GM12878 (cell line): ENCODE measurements around the gene ADAM29. TPM values are rescaled to one million over a fixed set of nuclear protein-coding genes. Genes with fewer than 3 reads are reported as not detected.

Experiments
- ATAC-seq: fragments of 200-7000 bp; cut with Tn5 transposase; 3 replicates; pipeline ENCODE4 v1.9.1; 2020; ENCODE audit warnings: mild to moderate bottlenecking, moderate library complexity
- BruUV-seq: library from RNA; stranded (reverse); fragments of 400-500 nt; replicated peaks from 2 replicates; lab custom pipeline; 2021; lab: Mats Ljungman, UMichigan
- CTCF ChIA-PET: fragments of 300-600 bp; sonication (Branson Sonifier 250); formaldehyde crosslinking; extraction: SDS; loops from one replicate; lab custom pipeline; 2021; ENCODE audit warnings: inconsistent platforms; lab: Yijun Ruan, JAX
- POLR2A ChIA-PET: fragments of 350-600 bp; formaldehyde crosslinking; extraction: SDS; loops from one replicate; lab custom pipeline; 2021; ENCODE audit warnings: inconsistent platforms; lab: Charles Lee
- RAD21 ChIA-PET: fragments of 300-600 bp; sonication (Branson Sonifier 250); formaldehyde crosslinking; loops from one replicate; lab custom pipeline; 2023; ENCODE audit warnings: antibody characterized with exemption; ENCODE audit not compliant: unreplicated experiment; lab: Charles Lee
- SMC1A ChIA-PET: fragments of 300-600 bp; sonication (Branson Sonifier 250); formaldehyde crosslinking; loops from one replicate; lab custom pipeline; 2023; ENCODE audit not compliant: unreplicated experiment, uncharacterized antibody; lab: Charles Lee
- DNase-seq: peaks from one replicate; pipeline ENCODE4 v3.0.0-alpha.2; 2011; ENCODE audit warnings: low read depth, low spot score
- FAIRE-seq: peaks from 3 replicates; lab custom pipeline; 2011; peaks lifted over from hg19 to GRCh38; lab: Jason Lieb, UNC
- H2AFZ ChIP-seq: 2 replicates; pipeline ENCODE4 v1.6.0; 2011; ENCODE audit warnings: low read depth, low read length, control low read depth; ENCODE audit not compliant: control insufficient read depth
- H3K27ac ChIP-seq: 2 replicates; pipeline ENCODE4 v1.5.1; 2011; ENCODE audit warnings: control low read depth; ENCODE audit not compliant: control insufficient read depth, insufficient read depth
- H3K27me3 ChIP-seq, 2 experiments: replicated peaks in 1 of 2; 2 replicates each; pipeline versions ENCODE4 v1.6.0 to v1.6.1; 2011; ENCODE audit warnings: low read length in 1 of 2; ENCODE audit not compliant: control insufficient read depth in 2 of 2, insufficient read depth in 2 of 2
- H3K36me3 ChIP-seq, 2 experiments: 2 replicates each; pipeline ENCODE4 v1.5.1; 2011; ENCODE audit warnings: low read length in 1 of 2; ENCODE audit not compliant: control insufficient read depth in 2 of 2, insufficient read depth in 2 of 2
- H3K4me1 ChIP-seq: 2 replicates; pipeline ENCODE4 v1.6.1; 2011; ENCODE audit warnings: mild to moderate bottlenecking, low read length, moderate library complexity, mixed read lengths; ENCODE audit not compliant: control insufficient read depth, insufficient read depth
- H3K4me2 ChIP-seq: 2 replicates; pipeline ENCODE4 v1.6.0; 2011; ENCODE audit warnings: control low read depth; ENCODE audit not compliant: control insufficient read depth, insufficient read depth
- H3K4me3 ChIP-seq: fragments of 200-600 bp; sonication (generic); 2 replicates; pipeline ENCODE4 v1.5.1; 2016
- H3K79me2 ChIP-seq: 2 replicates; pipeline ENCODE4 v1.6.0; 2011; ENCODE audit warnings: low read length; ENCODE audit not compliant: control insufficient read depth, insufficient read depth
- H3K9ac ChIP-seq: 2 replicates; pipeline ENCODE4 v1.8.0; 2011; ENCODE audit warnings: low read length, control low read depth, mixed read lengths; ENCODE audit not compliant: control insufficient read depth, insufficient read depth
- H3K9me3 ChIP-seq: replicated peaks from 3 replicates; pipeline ENCODE4 v1.5.1; 2011; ENCODE audit warnings: mild to moderate bottlenecking, low read length; ENCODE audit not compliant: control insufficient read depth, insufficient read depth
- H4K20me1 ChIP-seq: 2 replicates; pipeline ENCODE4 v1.6.0; 2011; ENCODE audit not compliant: control insufficient read depth, insufficient read depth
- BACH1 ChIP-seq: fragments of 450-650 bp; IDR thresholded peaks from 2 replicates; pipeline ENCODE4 v1.6.1; 2017; ENCODE audit warnings: mild to moderate bottlenecking, borderline replicate concordance
- HSF1 ChIP-seq: fragments of 150-350 bp; IDR thresholded peaks from 2 replicates; pipeline ENCODE4 v1.6.1; 2014; ENCODE audit warnings: mild to moderate bottlenecking, low read depth, low read length
- JUND ChIP-seq: IDR thresholded peaks from 2 replicates; pipeline ENCODE4 v1.6.1; 2012; ENCODE audit warnings: low read depth, mild to moderate bottlenecking, low read length, improper control_type of control experiment, moderate library complexity
- MYB ChIP-seq: fragments of 150-350 bp; IDR thresholded peaks from 2 replicates; pipeline ENCODE4 v1.6.1; 2014; ENCODE audit warnings: mild to moderate bottlenecking, low read depth, low read length, borderline replicate concordance
- NFIC ChIP-seq: IDR thresholded peaks from 2 replicates; pipeline ENCODE4 v1.6.1; 2012; ENCODE audit warnings: low read depth, mild to moderate bottlenecking, inconsistent platforms, low read length, moderate library complexity
- TCF3 ChIP-seq: IDR thresholded peaks from 2 replicates; pipeline ENCODE4 v1.6.1; 2012; ENCODE audit warnings: low read depth, mild to moderate bottlenecking, low read length, borderline replicate concordance; ENCODE audit not compliant: insufficient read depth
- WGBS: methylation state at CpG from one replicate; pipeline ENCODE4 v1.1.6; 2016; ENCODE audit warnings: low lambda C conversion rate; ENCODE audit not compliant: insufficient replicate concordance, insufficient coverage; ENCODE audit errors: missing lambda C conversion rate; 5-methylcytosine and 5-hydroxymethylcytosine counted together
- in situ Hi-C: fragments of 300-500 bp; cut with MboI; formaldehyde crosslinking; loops from 9 replicates; pipeline ENCODE4 v1.14.3; 2018; ENCODE audit warnings: mixed read lengths
- intact Hi-C: fragments of 100-400 bp; cut with micrococcal nuclease; formaldehyde crosslinking; loops from one replicate; pipeline ENCODE4 v1.14.2; 2022; ENCODE audit not compliant: unreplicated experiment
- polyA plus RNA-seq, 11 experiments: library from polyadenylated mRNA; depleted of rRNA in 4 of 11; unstranded in 6 of 11; stranded (reverse) in 5 of 11; fragments of >200 nt; fragmentation: Nextera tagmentation in 4 of 11; fragmentation: Illumina TruSeq in 1 of 11; extraction: Ambion mirVana in 4 of 11; extraction: Trizol in 1 of 11; gene quantifications; 1 replicate in 1 of 11; 2 replicates in 10 of 11; pipeline versions ENCODE4 v1.2.1 to v1.2.3, GENCODE V29; 2011 to 2016; ENCODE audit warnings: inconsistent platforms in 2 of 11, missing spikeins in 2 of 11, low read depth in 1 of 11
- total RNA-seq, 4 experiments: library from RNA; depleted of rRNA in 3 of 4; stranded (reverse); fragments of >200 nt in 3 of 4; fragmentation: Illumina TruSeq in 1 of 4; extraction: Trizol in 1 of 4; gene quantifications; 2 replicates each; pipeline versions ENCODE4 v1.2.1 to v1.2.3, GENCODE V29; 2013 to 2021
- TF ChIP-seq, protein P1 (sequence below): IDR thresholded peaks from 2 replicates; pipeline ENCODE4 v1.6.1; 2012; ENCODE audit warnings: low read depth, low read length, improper control_type of control experiment

ADAM29 gene
- total and polyA plus RNA-seq, 10 of the 15 experiments (the other 5 are each of a cell fraction or from before 2014, with no cell fraction given): 0.04 to 0.20 (median 0.10) TPM; not detected in 7

- ChIA-PET SMC1A (interaction anchor here (0.7 to 2.9 kb wide), 14 partner anchors 8 to 122 kb away, joined by 3 to 19 read pairs (median 5); partner anchors contain the start of genes ADAM29 and GLRA3), CTCF (interaction anchor here (0.6 to 2.3 kb wide), 5 partner anchors 11 to 59 kb away, joined by 3 to 7 read pairs (median 6); no protein-coding TSS in a partner anchor), RAD21 (interaction anchor here (0.7 to 2.0 kb wide), 4 partner anchors 13 to 58 kb away, joined by 3 to 7 read pairs (median 4); partner anchors contain the start of gene ADAM29), POLR2A (interaction anchor here (0.9 to 1.6 kb wide), 2 partner anchors 13 to 15 kb away, joined by 3 read pairs; no protein-coding TSS in a partner anchor)
- peak; percentile 12; the same call in 1 of the 3 replicates for ATAC-seq
- FAIRE-seq: no peak
- intact Hi-C loops: no loop called here
- no peak overlapping the region for H3K27ac ChIP-seq
- H3K79me2 ChIP-seq: no peaks in the 10 kb centered on the region
- DNase-seq: no peak
- TF ChIP-seq, protein P1, sequence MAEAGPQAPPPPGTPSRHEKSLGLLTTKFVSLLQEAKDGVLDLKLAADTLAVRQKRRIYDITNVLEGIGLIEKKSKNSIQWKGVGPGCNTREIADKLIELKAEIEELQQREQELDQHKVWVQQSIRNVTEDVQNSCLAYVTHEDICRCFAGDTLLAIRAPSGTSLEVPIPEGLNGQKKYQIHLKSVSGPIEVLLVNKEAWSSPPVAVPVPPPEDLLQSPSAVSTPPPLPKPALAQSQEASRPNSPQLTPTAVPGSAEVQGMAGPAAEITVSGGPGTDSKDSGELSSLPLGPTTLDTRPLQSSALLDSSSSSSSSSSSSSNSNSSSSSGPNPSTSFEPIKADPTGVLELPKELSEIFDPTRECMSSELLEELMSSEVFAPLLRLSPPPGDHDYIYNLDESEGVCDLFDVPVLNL: no peak
- TF ChIP-seq HSF1 (peak; percentile 64; the same call in 1 of the 2 replicates), BACH1 (no peak), MYB (no peak), JUND (no peak), TCF3 (no peak), NFIC (no peak)
- in situ Hi-C loops: no loop called here
- no peaks in the 10 kb centered on the region for H3K9me3 ChIP-seq
- H3K27me3 ChIP-seq: no peaks in the 10 kb centered on the region
- no peaks in the 10 kb centered on the region for H3K36me3 ChIP-seq
- H4K20me1 ChIP-seq: no peaks in the 10 kb centered on the region
- H3K4me2 ChIP-seq: peak overlapping the region; percentile 26
- no peak overlapping the region for H3K9ac ChIP-seq
- peak overlapping the region; percentile 62 for H2AFZ ChIP-seq
- H3K4me3 ChIP-seq: no peak overlapping the region
- peaks cover 6% of the 10 kb centered on the region for H3K4me1 ChIP-seq
- 0% methylated on average over 1 of the region's 1 CpG for WGBS
- BruUV-seq: no TSS peak
Measured at GRCh38 chr4:174933083-174933482, 14.9 kb downstream of the ADAM29 start.
